ENCODE data around the gene CA5A. TPM values are rescaled to one million over a fixed set of nuclear protein-coding genes. Genes with fewer than 3 reads are reported as not detected.
A peak's percentile ranks its signal among the peaks of the same experiment; 100 is the strongest.

The CA5A gene
- total RNA-seq, 1 donor from 2014 or later: not detected

- ATAC-seq (peak; percentile 83), DNase-seq (ENCODE audit: missing footprints) (no peak)
- intact Hi-C loops (cut with DNase I): no loop called here
Measured at GRCh38 chr16:87847785-87848675, 88.3 kb downstream of the CA5A start.

DNA sequence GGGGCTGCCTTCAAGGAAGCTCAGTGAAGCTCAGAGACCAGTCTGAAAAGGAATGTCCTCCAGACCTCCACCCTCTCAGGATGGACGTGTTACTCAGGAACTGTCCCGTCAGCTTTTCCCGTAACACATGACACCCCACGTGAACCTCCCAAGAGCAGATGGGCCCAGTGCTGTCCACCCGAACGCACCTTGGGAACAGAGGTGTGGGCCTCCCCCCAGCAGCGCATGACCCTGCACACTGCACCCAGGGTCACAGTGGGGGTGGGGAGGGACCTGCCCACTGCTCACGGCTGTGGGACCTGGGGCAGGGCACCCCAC lies 88.9 kb downstream of the CA5A start:
- DNase-seq (ENCODE audit: missing footprints) (no peak), ATAC-seq (no peak)
- intact Hi-C loops (cut with DNase I): no loop called here

DNA sequence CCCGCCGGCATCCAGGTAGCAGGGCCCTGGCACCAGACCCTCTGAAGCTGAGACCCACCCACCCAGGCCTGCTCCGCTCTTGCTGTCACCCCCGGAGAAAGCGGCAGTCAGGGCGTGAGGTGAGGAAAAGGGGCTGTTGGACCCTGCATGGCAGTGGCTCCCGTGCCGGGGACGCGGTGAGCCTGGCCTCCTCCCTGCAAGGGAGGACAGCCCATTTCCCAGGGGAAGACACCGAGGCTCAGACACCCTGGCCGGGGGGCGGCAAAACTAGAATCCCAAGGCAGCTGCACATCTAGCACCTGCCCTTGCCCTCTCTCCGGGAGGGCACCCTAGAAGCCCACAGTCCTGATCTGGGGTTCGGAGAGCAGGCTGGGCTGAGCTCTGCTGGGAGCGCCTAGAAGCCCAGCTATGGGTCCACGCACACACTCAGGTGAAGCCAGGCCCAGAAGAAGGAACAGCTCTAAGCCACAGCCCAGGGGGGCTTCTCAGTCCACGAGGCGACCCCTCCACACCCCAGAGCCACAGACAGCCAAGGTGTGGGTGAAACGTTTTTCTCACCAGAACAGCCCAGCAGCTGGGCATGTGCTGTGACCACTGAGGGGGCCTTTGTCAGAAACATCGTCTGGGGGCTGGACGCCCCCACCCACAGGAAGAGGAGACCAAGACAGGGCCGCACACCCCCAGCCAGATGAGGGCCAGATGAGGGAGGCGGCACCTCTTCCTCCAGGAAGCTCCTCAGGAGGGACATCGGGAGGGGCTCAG lies 89.4 kb downstream of the CA5A start:
- DNase-seq (ENCODE audit: missing footprints): no peak
- no peak for ATAC-seq
- intact Hi-C loops (cut with DNase I): no loop called here

DNA sequence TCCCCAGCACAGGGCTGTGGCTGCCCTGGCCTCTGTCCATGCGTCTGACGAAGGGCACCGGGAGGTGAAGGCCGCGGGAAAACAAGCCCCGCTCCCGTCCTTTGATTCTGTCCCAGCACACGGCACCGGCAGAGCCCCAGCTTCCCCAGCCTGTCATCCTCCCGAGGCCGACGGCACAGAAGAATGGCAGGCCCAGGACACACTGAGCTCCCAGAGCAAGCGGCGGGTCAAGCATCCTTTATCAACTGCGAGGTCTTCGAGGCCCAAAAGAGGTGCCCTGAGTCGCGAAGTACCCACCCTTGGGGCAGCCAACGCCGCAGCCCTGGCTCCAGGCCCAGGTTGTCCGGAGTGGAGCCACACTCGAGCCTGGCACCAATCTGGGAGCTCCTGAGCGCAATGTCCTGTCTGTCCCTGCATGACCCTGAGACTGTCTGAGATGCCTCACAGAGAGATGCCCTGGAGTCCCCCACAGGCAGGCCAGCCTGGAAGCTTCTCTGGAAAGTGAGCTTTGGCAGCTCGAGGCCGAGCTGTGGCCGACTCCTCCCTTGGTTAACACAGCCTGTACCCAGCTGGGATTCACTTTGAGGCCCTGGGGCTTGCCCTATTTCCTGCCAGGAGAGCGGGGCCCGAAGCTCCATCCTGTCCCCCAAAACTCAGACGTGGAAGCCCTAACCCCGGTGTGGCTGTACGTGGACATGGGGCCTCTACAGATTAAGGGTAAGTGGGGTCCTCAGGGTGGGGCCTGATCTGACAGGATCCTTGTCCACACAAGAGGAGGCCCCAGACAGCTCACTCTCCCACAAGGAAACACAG lies 90.3 kb downstream of the CA5A start:
- intact Hi-C loops (cut with DNase I): no loop called here
- ATAC-seq: no peak
- DNase-seq (ENCODE audit: missing footprints): no peak

DNA sequence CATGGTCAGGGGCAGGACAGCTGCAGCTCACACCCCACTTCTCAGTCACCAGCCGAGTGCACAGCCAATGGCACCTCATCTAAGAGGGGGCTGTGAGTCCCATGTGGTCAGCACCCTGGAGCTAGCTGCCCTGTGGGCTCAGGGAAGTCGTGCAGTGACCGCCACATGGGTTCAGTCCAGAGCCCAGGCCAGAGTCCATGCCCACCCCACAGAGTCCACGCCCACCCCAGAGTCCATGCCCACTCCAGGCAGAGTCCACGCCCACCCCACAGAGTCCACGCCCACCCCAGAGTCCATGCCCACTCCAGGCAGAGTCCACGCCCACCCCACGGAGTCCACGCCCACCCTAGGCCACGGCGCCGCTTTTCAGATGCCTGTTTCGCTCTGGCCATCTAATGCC lies 91.1 kb downstream of the CA5A start:
- DNase-seq (ENCODE audit: missing footprints) (no peak), ATAC-seq (no peak)
- intact Hi-C loops (cut with DNase I): no loop called here

DNA sequence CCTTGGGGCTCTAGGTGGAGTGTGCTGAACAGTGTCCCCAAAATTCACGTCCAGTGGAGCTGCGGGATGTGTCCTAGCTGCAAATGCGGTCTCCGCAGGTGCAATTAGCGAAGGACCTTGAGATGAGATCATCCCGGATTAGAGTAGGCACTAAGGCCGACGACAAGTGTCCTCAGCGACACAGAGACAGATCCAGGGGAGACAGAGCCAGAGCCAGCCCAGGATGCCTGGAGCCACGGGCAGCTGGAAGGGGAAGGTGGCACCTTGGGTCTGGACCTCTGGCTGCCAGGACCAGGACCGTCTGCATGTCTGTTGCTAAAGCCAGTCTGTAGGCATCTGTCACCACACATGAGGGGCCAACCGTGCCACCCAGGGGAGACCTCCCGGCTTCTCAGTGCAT lies 91.5 kb downstream of the CA5A start:
- DNase-seq (ENCODE audit: missing footprints) (no peak), ATAC-seq (no peak)
- intact Hi-C loops (cut with DNase I): no loop called here

- ATAC-seq: no peak
- no peak for DNase-seq (ENCODE audit: missing footprints)
Measured at GRCh38 chr16:87844120-87844733, 92.1 kb downstream of the CA5A start.

GRCh38 chr16:87843678-87844105 lies 92.6 kb downstream of the CA5A start:
- intact Hi-C loops (cut with DNase I): no loop called here
- ATAC-seq (no peak), DNase-seq (ENCODE audit: missing footprints) (no peak)

More at GRCh38 chr16:87844120-87844733, 92.1 kb downstream of the CA5A start:
- intact Hi-C loops (cut with DNase I): no loop called here

GRCh38 chr16:87842209-87842869 lies 94.0 kb downstream of the CA5A start:
- DNase-seq (ENCODE audit: missing footprints): no peak
- intact Hi-C loops (cut with DNase I): no loop called here
- ATAC-seq: no peak

GRCh38 chr16:87841340-87842208 lies 94.8 kb downstream of the CA5A start:
- no peak for DNase-seq (ENCODE audit: missing footprints)
- no peak for ATAC-seq
- intact Hi-C loops (cut with DNase I): no loop called here

DNA sequence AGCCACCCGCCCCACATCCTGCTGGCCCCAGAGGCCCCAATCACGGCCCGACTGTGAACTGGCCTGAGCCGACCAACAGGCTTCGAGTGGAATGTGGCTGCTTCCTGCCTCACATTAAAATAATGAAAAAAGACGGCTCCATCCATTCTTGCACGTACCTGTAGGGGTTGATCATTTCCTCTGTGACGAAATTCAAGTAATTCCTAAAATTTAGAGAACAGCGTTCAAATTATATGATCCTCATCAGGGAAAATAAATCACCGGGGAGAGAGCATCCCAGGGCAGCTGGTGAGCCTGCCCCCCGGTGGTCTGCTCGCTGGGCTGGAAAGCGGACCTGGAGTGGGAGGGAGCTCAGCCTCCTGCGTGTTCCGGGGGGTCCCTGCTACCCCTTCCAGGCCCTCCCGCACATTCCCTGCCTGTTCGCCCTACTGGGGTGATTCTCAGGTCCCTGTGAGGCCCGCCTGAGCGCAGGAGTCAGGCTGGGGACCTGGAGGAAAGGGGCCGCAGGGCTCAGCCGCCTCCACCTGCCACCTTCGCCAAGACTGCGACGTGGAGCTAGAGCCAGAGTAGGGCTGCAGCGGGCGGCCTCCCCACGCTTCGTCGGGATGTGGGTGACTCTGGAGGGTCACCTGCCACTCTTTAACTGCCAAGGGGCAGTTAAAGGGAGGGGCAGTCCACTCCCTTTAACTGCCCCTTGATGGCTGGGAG lies 95.9 kb downstream of the CA5A start:
- ATAC-seq (no peak), DNase-seq (ENCODE audit: missing footprints) (no peak)
- intact Hi-C loops (cut with DNase I): no loop called here

DNA sequence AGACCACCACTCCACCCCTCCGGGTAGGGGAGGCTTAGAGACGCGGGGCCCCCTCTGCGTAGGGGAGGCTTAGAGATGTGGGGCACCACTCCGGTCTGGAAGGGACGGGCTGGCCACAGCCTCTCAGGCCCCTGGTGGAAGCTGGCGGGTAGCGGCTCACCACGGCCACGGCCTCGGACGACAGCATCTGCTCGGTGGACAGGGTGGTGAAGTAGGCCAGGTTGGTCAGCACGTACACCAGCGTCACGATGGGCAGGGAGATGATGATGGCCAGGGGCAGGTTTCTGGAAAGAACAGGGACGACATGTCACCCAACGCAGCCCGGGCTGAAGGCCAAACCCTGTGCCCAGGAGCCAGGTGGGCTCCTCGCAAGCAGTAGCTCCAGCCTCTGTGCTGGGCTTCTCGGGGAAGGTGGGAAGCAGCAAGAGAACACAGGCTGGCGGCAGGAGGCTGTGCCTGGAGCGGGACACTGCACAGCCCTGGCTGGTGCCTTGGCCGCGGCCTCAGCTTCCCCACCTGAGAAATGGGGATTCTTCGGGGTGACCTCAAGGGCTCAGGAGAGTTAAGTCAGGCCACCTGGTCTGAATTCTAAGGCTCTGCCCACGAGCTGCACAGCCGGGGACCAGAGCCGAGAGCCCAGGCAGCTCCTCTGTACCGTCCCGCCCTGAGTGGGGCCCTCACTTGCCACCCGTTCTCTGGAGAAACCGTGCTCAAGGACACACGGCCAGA lies 96.6 kb downstream of the CA5A start:
- intact Hi-C loops (cut with DNase I): no loop called here
- no peak for DNase-seq (ENCODE audit: missing footprints)
- ATAC-seq: no peak

GRCh38 chr16:87838643-87839541 lies 97.4 kb downstream of the CA5A start:
- no peak for ATAC-seq
- no peak for DNase-seq (ENCODE audit: missing footprints)
- intact Hi-C loops (cut with DNase I): no loop called here

Measured in Right ventricle myocardium inferior (tissue), 1 donor.